ENCODE data around the gene SPAG16. TPM values are rescaled to one million over a fixed set of nuclear protein-coding genes. Genes with fewer than 3 reads are reported as not detected.

Gene SPAG16
- total RNA-seq, 1 donor from 2014 or later: 16.7 TPM

DNA sequence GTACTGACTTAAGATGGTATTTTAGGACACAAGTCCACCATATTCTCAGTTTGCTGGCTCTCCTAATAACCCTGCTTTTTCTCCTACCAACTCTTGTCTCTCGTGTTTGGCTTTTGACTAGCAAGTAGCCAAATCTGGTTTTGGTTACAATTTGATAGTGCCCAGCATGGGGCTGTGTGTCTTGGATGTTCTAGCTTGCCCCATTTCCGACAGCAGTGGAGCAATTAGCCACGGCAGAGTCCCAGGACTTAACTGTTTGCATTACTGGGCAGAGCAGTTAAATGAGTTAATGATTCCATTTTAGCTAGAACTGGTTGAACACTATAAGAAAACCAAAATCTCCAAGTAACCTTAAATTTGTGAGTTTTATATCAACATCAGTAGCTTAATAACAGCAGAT is 18.6 kb upstream of the SPAG16 start:
- no peak for DNase-seq (ENCODE audit: low read depth)
- Histone ChIP-seq H4K20me1 (ENCODE audit: insufficient read depth, low read length) (no peaks in the 10 kb centered on the region), H3K9me3 (ENCODE audit: insufficient read depth, low read depth, low read length) (no peaks in the 10 kb centered on the region), H2AFZ (ENCODE audit: low read depth, low read length) (no peak overlapping the region), H3K27me3 (ENCODE audit: insufficient read depth, low read length) (no peaks in the 10 kb centered on the region), H3K4me1 (ENCODE audit: insufficient read depth, low read length) (no peaks in the 10 kb centered on the region), H3K4me3 (ENCODE audit: insufficient read depth, low read depth, low read length) (no peak overlapping the region), H3K27ac (ENCODE audit: low read depth, low read length) (no peak overlapping the region), H3K4me2 (ENCODE audit: low read length) (no peak overlapping the region), H3K79me2 (ENCODE audit: insufficient read depth, low read length) (no peaks in the 10 kb centered on the region), H3K36me3 (ENCODE audit: insufficient read depth, low read length) (no peaks in the 10 kb centered on the region), H3K9ac (ENCODE audit: low read length) (no peak overlapping the region)
- Mint-ChIP-seq H3K27ac (ENCODE audit: unreplicated experiment) (no peak overlapping the region), H3K4me3 (ENCODE audit: unreplicated experiment) (no peak overlapping the region), H3K9me3 (ENCODE audit: unreplicated experiment) (no peaks in the 10 kb centered on the region), H3K4me1 (ENCODE audit: low read depth, unreplicated experiment) (no peaks in the 10 kb centered on the region), H3K36me3 (ENCODE audit: low read depth, unreplicated experiment) (no peaks in the 10 kb centered on the region), H3K27me3 (ENCODE audit: low read depth, unreplicated experiment) (no peaks in the 10 kb centered on the region)
- no peak for FAIRE-seq
- TF ChIP-seq, protein P1, sequence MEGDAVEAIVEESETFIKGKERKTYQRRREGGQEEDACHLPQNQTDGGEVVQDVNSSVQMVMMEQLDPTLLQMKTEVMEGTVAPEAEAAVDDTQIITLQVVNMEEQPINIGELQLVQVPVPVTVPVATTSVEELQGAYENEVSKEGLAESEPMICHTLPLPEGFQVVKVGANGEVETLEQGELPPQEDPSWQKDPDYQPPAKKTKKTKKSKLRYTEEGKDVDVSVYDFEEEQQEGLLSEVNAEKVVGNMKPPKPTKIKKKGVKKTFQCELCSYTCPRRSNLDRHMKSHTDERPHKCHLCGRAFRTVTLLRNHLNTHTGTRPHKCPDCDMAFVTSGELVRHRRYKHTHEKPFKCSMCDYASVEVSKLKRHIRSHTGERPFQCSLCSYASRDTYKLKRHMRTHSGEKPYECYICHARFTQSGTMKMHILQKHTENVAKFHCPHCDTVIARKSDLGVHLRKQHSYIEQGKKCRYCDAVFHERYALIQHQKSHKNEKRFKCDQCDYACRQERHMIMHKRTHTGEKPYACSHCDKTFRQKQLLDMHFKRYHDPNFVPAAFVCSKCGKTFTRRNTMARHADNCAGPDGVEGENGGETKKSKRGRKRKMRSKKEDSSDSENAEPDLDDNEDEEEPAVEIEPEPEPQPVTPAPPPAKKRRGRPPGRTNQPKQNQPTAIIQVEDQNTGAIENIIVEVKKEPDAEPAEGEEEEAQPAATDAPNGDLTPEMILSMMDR (IDR thresholded peaks at IDR 0.05; ENCODE audit: insufficient read depth, low read depth, low read length): no peak
- no peak for TF ChIP-seq EZH2 (IDR thresholded peaks at IDR 0.05; ENCODE audit: insufficient read depth, low read length)

DNA sequence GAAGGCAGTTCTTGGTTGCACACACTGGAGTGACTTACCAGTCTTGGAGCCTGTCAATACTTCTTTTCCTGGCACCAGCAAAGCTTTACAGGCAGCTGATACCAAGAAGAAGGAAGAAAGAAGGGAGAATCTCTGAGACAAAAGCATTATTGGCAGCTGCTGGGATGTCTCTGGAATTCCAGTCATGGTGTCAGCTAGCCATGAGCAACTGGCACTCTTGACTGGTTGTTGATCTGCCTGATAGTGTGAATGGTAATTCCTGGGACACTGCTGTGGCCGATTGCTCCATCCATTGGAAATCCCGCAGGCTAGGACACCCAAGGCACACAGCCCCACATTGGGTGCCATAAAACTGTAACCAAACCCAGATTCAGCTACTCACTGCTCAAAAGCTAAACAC is 17.8 kb upstream of the SPAG16 start:
- Histone ChIP-seq H3K4me2 (ENCODE audit: low read length) (no peak overlapping the region), H3K9me3 (ENCODE audit: insufficient read depth, low read depth, low read length) (no peaks in the 10 kb centered on the region), H4K20me1 (ENCODE audit: insufficient read depth, low read length) (no peaks in the 10 kb centered on the region), H3K27me3 (ENCODE audit: insufficient read depth, low read length) (no peaks in the 10 kb centered on the region), H3K27ac (ENCODE audit: low read depth, low read length) (no peak overlapping the region), H3K4me1 (ENCODE audit: insufficient read depth, low read length) (no peaks in the 10 kb centered on the region), H3K4me3 (ENCODE audit: insufficient read depth, low read depth, low read length) (no peak overlapping the region), H2AFZ (ENCODE audit: low read depth, low read length) (peak overlapping the region; percentile 42), H3K36me3 (ENCODE audit: insufficient read depth, low read length) (no peaks in the 10 kb centered on the region), H3K79me2 (ENCODE audit: insufficient read depth, low read length) (no peaks in the 10 kb centered on the region), H3K9ac (ENCODE audit: low read length) (no peak overlapping the region)
- Mint-ChIP-seq H3K4me3 (ENCODE audit: unreplicated experiment) (no peak overlapping the region), H3K27ac (ENCODE audit: unreplicated experiment) (no peak overlapping the region), H3K4me1 (ENCODE audit: low read depth, unreplicated experiment) (no peaks in the 10 kb centered on the region), H3K9me3 (ENCODE audit: unreplicated experiment) (no peaks in the 10 kb centered on the region), H3K36me3 (ENCODE audit: low read depth, unreplicated experiment) (no peaks in the 10 kb centered on the region), H3K27me3 (ENCODE audit: low read depth, unreplicated experiment) (no peaks in the 10 kb centered on the region)
- no peak for TF ChIP-seq EZH2 (IDR thresholded peaks at IDR 0.05; ENCODE audit: insufficient read depth, low read length)
- TF ChIP-seq, protein P1 (IDR thresholded peaks at IDR 0.05; ENCODE audit: insufficient read depth, low read depth, low read length): no peak
- DNase-seq (ENCODE audit: low read depth) (no peak), FAIRE-seq (no peak)

DNA sequence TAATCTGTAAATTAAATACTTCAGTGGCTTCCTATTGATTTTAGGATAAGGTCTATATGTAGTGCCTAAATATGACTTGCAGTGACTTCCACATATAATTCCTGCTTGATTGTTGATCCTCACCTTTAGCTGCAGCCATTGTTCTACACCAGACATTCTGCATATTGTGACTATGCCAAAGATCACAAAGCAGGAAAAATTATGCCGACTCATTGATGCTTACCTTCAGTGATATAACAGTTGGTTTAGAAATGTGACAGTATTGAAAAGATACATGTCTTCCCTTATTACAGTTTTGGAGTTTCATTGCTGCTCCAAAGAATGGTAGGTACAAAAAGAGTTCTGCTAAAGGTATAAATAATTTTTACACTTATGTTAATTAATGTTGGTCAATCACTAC is 12.3 kb upstream of the SPAG16 start:
- Histone ChIP-seq H3K4me1 (ENCODE audit: insufficient read depth, low read length) (no peaks in the 10 kb centered on the region), H2AFZ (ENCODE audit: low read depth, low read length) (no peak overlapping the region), H3K27me3 (ENCODE audit: insufficient read depth, low read length) (no peaks in the 10 kb centered on the region), H3K27ac (ENCODE audit: low read depth, low read length) (no peak overlapping the region), H3K36me3 (ENCODE audit: insufficient read depth, low read length) (no peaks in the 10 kb centered on the region), H3K4me3 (ENCODE audit: insufficient read depth, low read depth, low read length) (no peak overlapping the region), H4K20me1 (ENCODE audit: insufficient read depth, low read length) (no peaks in the 10 kb centered on the region), H3K9ac (ENCODE audit: low read length) (no peak overlapping the region), H3K9me3 (ENCODE audit: insufficient read depth, low read depth, low read length) (no peaks in the 10 kb centered on the region), H3K79me2 (ENCODE audit: insufficient read depth, low read length) (no peaks in the 10 kb centered on the region), H3K4me2 (ENCODE audit: low read length) (no peak overlapping the region)
- TF ChIP-seq, protein P1 (IDR thresholded peaks at IDR 0.05; ENCODE audit: insufficient read depth, low read depth, low read length): no peak
- no peak for TF ChIP-seq EZH2 (IDR thresholded peaks at IDR 0.05; ENCODE audit: insufficient read depth, low read length)
- Mint-ChIP-seq H3K4me1 (ENCODE audit: low read depth, unreplicated experiment) (no peaks in the 10 kb centered on the region), H3K36me3 (ENCODE audit: low read depth, unreplicated experiment) (no peaks in the 10 kb centered on the region), H3K4me3 (ENCODE audit: unreplicated experiment) (no peak overlapping the region), H3K27ac (ENCODE audit: unreplicated experiment) (no peak overlapping the region), H3K27me3 (ENCODE audit: low read depth, unreplicated experiment) (no peaks in the 10 kb centered on the region), H3K9me3 (ENCODE audit: unreplicated experiment) (peaks cover 3% of the 10 kb centered on the region)
- no peak for FAIRE-seq
- DNase-seq (ENCODE audit: low read depth): no peak

Measured in astrocyte (in vitro differentiated cells and primary cell).